HG02870 (cell line): ENCODE data around the gene NOX4.
"Not testable (repeated sequence)": the region's sequence is repeated elsewhere in the genome, so short reads cannot be mapped to it uniquely, and the experiment has no call there.

Experiments
- ATAC-seq: cut with Tn5 transposase; IDR thresholded peaks from one replicate; pipeline ENCODE4 v1.9.1; 2021; ENCODE audit warnings: mild to moderate bottlenecking, moderate library complexity; ENCODE audit not compliant: unreplicated experiment

Gene NOX4

DNA sequence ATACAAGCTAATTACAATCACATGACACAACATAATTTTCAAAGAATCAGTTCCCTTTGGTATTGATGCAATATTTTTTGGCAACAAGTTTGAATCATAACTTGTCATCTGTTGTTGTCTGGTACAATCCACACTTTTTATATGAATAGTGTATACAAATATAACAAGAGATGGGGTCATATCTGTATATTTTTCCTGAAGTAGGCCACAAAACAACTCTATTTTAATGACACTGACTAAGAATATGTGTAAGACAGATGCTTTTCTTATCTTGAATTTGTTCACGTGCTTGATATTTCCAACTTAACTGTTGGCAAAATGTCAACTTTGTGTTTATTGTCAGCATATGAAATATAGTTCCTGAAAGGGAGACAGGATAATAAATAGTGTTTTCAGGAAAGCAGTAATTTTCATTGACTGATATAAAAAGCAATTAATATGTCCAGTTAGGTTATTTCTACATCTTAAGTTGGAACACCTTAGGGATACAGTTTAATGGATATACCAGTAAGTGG lies 27.9 kb downstream of the NOX4 start:
- no peak for ATAC-seq

DNA sequence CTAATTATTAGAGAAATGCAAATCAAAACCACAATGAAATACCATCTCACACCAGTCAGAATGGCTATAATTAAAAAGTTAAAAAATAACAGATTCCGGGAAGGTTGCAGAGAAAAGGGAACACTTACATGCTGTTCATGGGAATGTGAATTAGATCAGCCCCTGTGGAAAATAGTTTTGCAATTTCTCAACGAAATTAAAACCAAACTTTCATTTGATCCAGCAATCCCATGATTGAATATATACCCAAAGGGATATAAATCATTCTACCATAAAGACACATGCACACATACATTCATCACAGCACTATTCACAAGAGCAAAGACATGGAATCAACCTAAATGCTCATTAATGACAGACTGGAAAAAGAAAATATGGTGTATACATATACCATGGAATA lies 32.5 kb downstream of the NOX4 start:
- ATAC-seq = no peak

DNA sequence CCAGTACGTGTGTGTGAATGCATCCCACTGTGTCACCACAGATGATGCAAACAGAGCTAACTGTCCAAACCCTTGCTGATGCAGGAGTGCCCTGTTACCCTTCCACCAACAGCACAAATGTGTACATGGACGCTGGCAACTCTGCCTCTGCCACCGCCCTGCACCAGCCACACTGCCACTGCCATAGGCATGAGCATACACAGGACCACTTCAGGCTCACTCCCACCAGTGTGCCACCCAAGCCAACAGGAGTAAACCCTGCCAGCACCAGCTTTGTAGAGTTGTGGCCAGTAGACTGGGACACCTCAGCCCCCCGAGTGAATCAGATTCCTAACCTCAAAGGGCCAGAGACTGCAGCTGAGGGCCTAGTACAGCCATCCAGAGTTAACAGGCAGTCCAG lies 34.0 kb downstream of the NOX4 start:
- no peak for ATAC-seq

DNA sequence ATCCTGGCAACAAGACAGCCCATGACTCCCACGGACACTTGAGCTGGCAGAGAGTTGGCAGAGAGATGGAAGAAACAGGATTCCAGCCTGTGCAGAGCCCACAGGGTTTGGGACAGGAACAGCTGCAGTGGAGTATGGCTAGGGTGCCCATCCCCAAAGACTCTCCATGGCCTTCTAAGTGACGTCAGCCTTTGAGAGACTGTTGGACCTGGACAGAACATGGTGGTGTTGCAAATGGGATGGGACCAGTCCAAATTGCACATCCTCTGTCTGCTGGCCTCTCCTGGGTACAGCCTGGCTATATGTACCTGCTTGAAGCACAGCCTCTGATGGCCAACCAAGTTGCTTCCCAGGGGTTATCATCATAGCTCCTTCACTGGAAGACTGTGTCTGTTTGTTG lies 34.5 kb downstream of the NOX4 start:
- ATAC-seq = no peak

DNA sequence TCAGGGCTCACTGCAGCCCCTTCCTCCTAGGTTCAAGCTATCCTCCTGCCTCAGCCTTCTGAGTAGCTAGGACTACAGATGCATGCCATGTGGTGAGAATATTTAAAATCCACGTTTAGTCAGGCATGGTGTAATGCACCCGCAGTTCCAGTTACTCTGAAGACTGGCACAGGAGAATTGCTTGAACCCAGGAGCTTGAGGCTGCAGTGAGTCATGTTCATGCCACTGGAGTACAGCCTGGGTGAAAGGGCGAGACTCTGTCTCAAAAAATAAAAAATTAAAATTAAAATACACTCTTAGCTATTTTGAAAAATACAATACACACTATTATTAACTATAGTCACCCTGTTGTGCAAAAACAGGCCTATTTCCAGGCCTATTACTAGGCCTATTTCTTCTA lies 38.4 kb downstream of the NOX4 start:
- no peak for ATAC-seq

DNA sequence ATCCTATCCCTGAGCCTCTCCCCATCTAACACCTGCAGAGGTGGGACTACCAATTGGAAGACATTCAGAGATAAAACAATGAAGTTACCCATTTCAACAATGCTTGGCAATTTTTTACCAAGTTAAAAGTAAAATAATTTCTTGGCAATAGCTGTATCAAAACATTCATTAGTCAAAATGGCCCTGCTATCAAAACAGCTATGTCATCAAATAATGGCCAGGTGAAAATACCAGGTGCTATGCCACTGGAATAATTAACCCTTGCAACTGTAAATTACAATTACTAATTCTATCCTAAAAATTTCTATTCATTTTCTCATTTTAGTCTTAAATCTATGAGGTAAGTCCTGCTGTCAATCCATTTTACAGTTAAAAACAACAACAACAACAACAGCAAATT lies 43.3 kb downstream of the NOX4 start:
- no peak for ATAC-seq

DNA sequence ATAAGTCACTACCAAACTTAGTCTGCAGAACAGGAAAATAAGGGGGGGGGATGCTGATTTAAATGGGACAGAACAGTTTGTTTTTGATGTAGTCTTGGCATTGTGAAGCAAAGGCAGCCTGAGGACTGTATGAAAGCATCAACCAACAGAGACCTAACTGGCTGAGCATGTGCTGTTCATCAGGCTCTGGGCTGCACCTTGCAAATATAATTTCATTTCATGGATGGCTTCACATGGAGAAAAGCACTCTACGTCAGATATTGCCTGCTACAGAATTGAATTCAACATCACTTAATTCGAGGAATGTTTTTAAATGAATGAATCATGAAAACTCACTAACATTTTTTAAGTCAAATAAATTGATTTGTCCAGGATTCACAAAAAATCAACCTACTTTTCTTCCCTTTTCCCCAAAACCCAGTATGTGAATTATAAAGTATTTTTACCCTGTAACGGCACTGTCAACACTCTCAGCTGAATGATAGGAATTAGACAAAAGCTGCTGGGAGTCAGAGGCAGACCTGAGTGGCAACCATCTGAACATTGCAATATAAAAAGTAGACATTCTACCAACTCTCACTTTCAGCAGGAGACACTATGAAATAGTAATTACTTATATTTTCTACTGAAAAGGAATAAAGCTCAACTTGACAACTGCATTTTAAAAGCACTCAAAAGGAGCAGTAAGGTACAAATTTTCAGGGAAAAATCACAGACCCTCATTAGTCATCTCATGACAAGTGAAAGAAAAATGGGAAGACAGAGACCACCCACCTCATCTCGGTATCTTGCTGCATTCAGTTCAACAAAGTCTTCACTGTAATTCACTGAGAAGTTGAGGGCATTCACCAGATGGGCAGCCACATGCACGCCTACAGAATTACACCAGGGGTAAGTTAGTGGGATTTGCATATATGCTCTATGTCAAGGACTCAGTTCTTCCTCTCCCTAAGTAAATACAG lies 47.5 kb downstream of the NOX4 start:
- ATAC-seq = no peak

DNA sequence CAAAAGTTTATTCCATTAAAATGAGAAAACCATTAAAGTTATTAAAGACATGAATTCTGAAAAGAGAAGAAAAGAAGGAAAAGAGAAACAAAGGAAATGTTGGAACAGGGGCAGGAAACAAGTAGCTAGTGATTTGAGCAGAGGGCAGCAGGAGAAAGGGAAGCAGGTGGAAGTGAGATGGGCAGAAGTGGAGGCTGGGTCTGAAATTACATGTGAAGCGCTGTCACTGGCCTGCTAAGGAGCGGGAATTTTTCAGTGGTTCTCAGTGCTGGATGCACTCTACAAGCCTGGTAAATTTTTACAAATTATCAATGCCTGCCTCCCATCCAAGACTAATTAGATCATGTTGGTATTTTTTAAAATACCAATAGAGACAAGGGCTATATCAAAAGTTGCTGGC lies 48.4 kb downstream of the NOX4 start:
- ATAC-seq = no peak

DNA sequence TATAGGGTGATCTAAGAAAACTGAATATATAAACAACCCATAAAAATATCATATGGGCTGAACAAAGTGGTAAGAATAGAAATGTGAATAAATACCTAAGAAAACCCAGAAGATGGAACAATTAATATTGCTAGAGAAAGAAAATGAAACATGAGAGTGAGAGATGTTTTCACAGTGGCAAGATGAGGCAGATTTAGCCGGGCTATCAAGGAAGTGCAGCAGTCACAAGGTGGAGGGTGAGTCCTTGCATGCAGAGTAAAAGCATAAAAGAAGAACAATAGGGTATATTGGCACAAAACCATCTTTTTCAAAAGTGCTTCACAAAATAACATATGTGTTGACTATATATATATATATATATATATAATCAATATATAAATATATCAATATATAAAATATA lies 49.6 kb downstream of the NOX4 start:
- ATAC-seq = no peak

DNA sequence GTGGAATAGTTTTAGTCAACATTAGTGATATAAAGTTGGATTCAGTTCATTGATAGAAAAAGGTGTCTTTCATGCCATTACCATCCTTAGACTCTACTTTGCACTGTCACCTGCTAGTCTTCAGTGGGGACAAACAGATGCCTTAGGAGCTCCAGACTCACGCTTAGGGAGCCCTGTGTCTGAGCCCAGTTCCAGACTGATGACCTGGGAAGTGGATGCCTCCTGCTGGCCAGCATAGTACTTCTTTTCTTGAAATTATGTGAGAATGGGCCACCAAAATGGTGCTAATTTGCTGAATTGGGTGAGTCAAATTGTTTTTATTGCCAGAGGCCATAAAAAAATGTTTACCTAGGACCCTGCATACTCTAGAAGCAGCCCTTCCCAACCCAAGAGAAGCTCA lies 53.9 kb downstream of the NOX4 start:
- no peak for ATAC-seq

DNA sequence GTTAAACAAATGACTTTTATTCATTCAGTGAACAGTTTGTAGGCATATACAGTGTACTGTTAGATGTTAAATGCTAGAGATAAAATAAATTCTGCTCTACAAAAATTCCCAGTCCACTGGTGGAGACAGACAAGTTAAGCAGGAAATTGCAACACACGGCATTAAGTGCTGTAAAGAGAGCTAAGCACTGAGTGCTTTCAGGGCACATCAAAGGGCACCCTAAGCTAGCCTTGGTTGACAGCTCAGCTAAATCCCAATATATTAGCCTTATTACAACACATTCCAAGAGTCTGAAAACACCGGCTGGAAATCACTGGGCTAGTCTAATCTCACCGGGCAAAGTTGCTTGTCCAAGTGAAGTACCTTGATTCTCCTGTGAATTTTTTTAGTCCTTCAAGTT lies 55.1 kb downstream of the NOX4 start:
- no peak for ATAC-seq

DNA sequence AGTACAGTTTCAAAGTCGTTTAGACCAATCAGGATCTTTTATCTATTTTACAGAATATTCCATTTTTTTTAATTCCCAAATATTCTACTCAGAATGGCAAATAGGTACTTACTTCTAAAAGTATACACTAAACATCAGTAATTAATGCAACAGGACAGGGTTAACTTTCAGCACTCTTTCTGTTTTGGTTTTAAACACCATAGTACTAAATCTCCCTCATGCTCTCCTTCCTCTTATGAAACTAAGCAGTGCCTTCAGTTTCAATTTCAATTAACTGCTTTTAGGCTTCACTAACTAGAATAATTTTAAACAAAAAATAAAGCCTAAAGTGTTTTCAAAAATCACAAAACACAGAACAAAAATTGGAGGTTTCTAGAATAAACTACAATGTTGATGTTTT lies 57.9 kb downstream of the NOX4 start:
- ATAC-seq = no peak

DNA sequence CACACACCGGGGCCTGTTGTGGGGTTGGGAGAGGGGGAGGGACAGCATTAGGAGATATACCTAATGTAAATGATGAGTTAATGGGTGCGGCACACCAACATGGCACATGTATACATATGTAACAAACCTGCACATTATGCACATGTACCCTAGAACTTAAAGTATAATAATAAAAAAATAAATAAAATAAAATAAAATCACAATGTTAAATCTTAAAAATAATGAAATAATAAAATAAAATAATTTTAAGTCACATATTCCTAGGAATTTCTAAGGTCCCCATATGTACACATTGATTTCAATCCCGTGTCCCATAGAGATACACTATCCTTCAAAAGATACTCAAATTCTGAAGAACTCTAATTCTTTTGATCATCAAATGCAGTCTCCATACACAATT lies 59.0 kb downstream of the NOX4 start:
- ATAC-seq = not testable (repeated sequence)

DNA sequence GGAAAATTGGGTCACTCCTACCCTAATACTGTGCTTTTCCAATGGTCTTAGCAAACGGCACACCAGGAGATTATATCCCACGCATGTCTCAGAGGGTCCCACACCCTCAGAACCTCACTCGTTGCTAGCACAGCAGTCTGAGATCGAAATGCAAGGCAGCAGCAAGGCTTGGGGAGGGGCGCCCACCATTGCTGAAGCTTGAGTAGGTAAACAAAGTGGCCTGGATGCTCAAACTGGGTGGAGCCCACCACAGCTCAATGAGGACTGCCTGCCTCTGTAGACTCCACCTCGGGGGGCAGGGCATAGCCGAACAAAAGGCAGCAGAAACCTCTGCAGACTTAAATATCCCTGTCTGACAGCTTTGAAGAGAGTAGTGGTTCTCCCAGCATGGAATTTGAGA lies 64.7 kb downstream of the NOX4 start:
- not testable (repeated sequence) for ATAC-seq

DNA sequence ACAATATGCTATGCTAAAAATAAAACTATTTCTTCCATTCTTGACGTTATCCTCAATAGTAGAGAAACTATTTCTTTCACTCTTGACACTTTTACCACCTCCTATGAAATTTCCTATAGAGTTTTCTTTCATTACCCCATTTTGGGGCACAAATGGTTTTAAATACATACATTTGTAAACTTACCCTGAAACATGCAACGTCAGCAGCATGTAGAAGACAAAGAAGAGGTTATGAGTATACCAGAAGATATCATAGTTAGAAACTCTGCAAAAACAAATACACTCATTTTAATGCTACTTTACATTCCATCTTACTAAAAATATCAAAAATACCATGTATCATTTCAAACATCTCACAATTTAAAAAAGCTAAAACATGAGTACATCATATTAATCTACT lies 69.5 kb downstream of the NOX4 start:
- no peak for ATAC-seq

DNA sequence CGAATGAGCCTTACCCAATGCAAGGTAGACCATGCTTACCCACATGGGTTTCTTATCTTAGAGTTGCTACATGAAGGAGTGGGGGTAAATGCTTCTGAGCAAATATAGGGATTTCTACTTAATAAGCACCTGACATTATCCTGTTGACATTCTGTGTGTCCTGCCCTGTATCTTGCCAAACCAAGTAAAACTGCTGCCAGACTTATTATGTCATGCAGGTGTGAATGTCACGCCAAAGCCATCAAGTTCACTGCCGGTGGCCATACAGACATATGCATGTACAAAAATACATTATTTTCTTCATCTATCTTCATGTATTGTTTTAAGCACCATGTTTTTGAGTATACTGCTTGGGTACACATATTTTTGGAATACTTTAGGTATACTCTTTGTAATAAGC lies 70.2 kb downstream of the NOX4 start:
- no peak for ATAC-seq

DNA sequence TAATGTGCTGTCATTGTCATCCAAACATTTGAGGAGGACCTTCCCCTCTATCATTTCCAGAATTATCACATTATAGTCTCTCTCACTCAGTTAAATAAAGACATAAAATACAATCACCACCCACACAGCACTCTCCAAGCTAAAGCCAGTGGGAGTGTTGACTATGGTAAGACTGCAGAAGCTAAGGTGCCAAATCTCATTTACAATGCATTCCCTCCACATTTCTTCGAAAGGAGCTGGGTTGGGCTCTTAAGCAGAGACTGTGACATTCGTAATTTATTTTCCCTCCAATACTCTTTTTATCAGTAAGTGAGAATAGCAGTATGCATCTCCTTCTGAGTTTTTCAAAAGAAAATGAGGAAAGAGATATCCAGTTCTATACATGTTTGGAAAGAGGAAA lies 74.2 kb downstream of the NOX4 start:
- ATAC-seq = no peak

DNA sequence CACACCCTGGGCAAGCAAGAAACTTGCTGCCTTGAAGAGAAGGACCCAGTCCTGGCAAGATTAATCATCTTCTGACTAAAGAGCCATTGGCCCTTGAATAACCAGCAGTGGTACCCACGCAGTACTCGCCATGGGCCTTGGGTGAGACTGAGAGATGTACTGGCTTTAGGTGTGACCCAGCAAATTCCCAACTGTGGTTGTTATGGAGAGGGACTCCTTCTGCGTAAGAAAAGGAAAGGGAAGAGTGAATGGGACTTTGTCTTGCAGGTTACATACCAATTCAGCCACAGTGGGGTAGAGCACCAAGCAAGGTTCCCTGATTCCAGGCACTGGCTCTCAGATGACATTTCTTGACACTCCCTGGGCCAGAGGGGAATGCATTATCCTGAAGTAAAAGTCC lies 80.1 kb downstream of the NOX4 start:
- ATAC-seq = not testable (repeated sequence)

DNA sequence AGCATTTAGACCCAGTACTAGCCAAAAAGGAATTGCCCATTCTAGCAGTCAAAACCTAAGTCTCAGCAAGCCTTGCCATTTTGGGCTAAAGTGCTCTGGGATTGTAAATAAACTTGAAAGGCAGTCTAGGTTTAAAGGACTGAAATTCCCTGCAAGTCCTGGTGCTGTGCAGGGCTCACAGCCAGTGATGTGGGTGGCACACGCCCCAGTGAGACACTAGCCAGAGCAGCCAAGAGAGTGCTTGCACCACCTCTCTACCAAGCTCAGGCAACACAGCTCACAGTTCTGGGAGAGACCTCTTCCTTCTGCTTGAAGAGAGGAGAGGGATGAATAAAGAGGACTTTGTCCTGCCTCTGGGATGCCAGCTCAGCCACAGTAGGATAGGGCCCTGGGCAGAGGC lies 80.5 kb downstream of the NOX4 start:
- not testable (repeated sequence) for ATAC-seq

DNA sequence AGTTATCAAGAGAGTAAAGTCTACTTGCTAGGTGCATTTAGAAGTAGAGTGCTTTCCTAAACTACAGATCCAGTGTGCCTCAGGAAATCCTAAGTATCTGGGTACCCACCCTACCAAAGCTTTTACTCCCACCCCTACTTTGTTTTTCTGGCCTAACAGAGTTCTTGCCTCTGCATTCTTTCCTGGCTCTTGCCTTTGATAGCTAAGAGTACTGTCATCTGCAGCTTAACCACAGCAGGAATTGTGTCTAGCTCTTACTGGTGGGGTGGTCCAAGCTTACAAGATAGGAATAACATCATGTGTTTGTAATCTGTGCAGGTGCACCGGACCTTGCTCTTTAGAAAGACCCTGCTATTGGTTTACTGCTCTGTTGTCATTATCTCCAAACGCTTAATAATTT lies 82.7 kb downstream of the NOX4 start:
- not testable (repeated sequence) for ATAC-seq

DNA sequence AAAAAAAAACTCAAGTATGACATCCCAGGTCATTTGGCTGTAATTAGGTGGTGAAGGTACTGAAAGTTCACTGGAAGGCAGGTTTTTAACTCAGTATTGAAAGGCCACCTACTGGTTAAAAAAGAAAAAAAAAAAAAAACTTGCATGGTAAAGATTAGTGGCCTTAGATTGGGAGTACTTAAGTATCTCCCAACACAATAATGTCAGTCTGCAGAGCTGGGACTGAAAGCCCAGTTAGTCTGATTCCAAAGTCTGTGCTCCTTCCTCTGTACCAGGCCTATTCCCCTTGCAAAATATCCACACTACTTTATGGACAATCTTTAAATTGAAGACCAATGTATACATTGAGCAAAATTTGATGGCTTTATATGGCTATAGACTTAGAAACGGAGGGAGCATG lies 85.5 kb downstream of the NOX4 start:
- no peak for ATAC-seq

DNA sequence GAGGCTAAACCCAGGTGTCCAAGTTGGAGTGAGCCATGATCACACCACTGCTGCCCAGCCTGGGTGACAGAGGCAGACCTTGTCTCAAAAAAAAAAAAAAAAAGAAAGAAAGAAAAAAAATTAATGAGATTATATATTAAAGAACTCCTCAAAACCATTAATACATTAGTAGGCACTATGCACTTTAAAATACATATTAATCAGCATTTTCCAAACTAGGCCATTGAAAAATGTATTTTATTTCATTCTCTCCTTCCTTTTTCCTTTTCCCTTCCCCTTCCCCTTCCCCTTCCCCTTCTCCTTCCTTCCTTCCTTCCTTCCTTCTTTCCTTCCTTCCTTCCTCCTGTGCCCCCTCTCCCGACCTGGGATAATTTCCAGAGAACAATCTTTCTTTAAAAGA lies 99.5 kb downstream of the NOX4 start:
- ATAC-seq = not testable (repeated sequence)

DNA sequence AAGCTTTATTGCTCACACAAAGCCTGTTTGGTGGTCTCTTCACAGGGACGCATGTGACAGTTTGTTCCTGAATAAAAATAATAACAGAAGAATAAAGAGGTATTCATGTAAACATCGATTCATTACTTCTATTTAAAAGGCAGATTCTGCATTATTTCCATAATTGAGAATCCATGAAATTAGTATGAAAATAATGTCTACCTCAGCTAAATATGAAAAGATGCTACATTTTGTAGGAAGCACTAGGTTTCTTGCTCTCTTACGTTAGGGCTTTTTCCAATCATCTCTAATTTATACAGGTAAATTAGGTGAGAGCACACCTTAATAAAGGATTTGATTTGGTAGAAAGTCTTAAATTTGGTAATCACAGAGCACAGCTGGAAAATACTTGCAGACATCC lies 103.7 kb downstream of the NOX4 start:
- not testable (repeated sequence) for ATAC-seq
